ENCODE data around the gene LRRC3. TPM values are rescaled to one million over a fixed set of nuclear protein-coding genes. Genes with fewer than 3 reads are reported as not detected.

LRRC3 gene
- total RNA-seq, 1 experiment from 2014 or later: 0.48 TPM

- H2AFZ ChIP-seq: no peak overlapping the region
- no TSS peak for BruUV-seq (replicated peaks)
- H3K4me1 ChIP-seq (replicated peaks; ENCODE audit: insufficient read depth): no peaks in the 10 kb centered on the region
- no peak overlapping the region for H3K4me2 ChIP-seq
- intact Hi-C loops (cut with micrococcal nuclease; ENCODE audit: unreplicated experiment): no loop called here
- H3K4me3 ChIP-seq: no peak overlapping the region
- no peak for DNase-seq
- no peaks in the 10 kb centered on the region for H3K36me3 ChIP-seq (ENCODE audit: low read depth)
- CTCF ChIA-PET: no interaction called here
- peaks cover 79% of the 10 kb centered on the region for H3K27me3 ChIP-seq (ENCODE audit: insufficient read depth, low read depth)
- H3K9me2 ChIP-seq (ENCODE audit: insufficient read depth): no peaks in the 10 kb centered on the region
- no peak overlapping the region for H3K27ac ChIP-seq
- H3K79me2 ChIP-seq (ENCODE audit: low read depth): no peaks in the 10 kb centered on the region
- POLR2A ChIA-PET (ENCODE audit: unreplicated experiment): no interaction called here
- TF ChIP-seq CTCF (conservative IDR thresholded peaks at IDR 0.05) (no peak), EZH2 (IDR thresholded peaks at IDR 0.05; ENCODE audit: low read depth) (no peak)
- H4K20me1 ChIP-seq (ENCODE audit: insufficient read depth): no peaks in the 10 kb centered on the region
- H3F3A ChIP-seq (ENCODE audit: insufficient read depth, low read depth): no peaks in the 10 kb centered on the region
- H3K9me3 ChIP-seq (ENCODE audit: insufficient read depth, low read depth): no peaks in the 10 kb centered on the region
These were observed 48.6 kb downstream of the LRRC3 start for GRCh38 chr21:44503901-44504399.

GRCh38 chr21:44505673-44506278 is 50.5 kb downstream of the LRRC3 start:
- Histone ChIP-seq H3K27me3 (ENCODE audit: insufficient read depth, low read depth) (peaks cover 69% of the 10 kb centered on the region), H2AFZ (no peak overlapping the region), H3K27ac (no peak overlapping the region), H4K20me1 (ENCODE audit: insufficient read depth) (no peaks in the 10 kb centered on the region), H3K4me2 (no peak overlapping the region), H3K9me3 (ENCODE audit: insufficient read depth, low read depth) (no peaks in the 10 kb centered on the region), H3K4me1 (replicated peaks; ENCODE audit: insufficient read depth) (no peaks in the 10 kb centered on the region), H3F3A (ENCODE audit: insufficient read depth, low read depth) (no peaks in the 10 kb centered on the region), H3K36me3 (ENCODE audit: low read depth) (no peaks in the 10 kb centered on the region), H3K9me2 (ENCODE audit: insufficient read depth) (no peaks in the 10 kb centered on the region), H3K4me3 (no peak overlapping the region), H3K79me2 (ENCODE audit: low read depth) (no peaks in the 10 kb centered on the region)
- ChIA-PET POLR2A (ENCODE audit: unreplicated experiment) (no interaction called here), CTCF (no interaction called here)
- no peak for DNase-seq
- no TSS peak for BruUV-seq (replicated peaks)
- intact Hi-C loops (cut with micrococcal nuclease; ENCODE audit: unreplicated experiment): no loop called here
- TF ChIP-seq EZH2 (IDR thresholded peaks at IDR 0.05; ENCODE audit: low read depth) (no peak), CTCF (conservative IDR thresholded peaks at IDR 0.05) (no peak)

GRCh38 chr21:44506279-44507255 is 51.3 kb downstream of the LRRC3 start:
- H3K79me2 ChIP-seq (ENCODE audit: low read depth): no peaks in the 10 kb centered on the region
- H3K9me3 ChIP-seq (ENCODE audit: insufficient read depth, low read depth): no peaks in the 10 kb centered on the region
- no peak overlapping the region for H3K27ac ChIP-seq
- POLR2A ChIA-PET (ENCODE audit: unreplicated experiment): no interaction called here
- no TSS peak for BruUV-seq (replicated peaks)
- intact Hi-C loops (cut with micrococcal nuclease; ENCODE audit: unreplicated experiment): no loop called here
- no peaks in the 10 kb centered on the region for H3K9me2 ChIP-seq (ENCODE audit: insufficient read depth)
- peaks cover 68% of the 10 kb centered on the region for H3K27me3 ChIP-seq (ENCODE audit: insufficient read depth, low read depth)
- no peak overlapping the region for H2AFZ ChIP-seq
- H3K4me2 ChIP-seq: no peak overlapping the region
- no peaks in the 10 kb centered on the region for H3K4me1 ChIP-seq (replicated peaks; ENCODE audit: insufficient read depth)
- no peaks in the 10 kb centered on the region for H3K36me3 ChIP-seq (ENCODE audit: low read depth)
- H3F3A ChIP-seq (ENCODE audit: insufficient read depth, low read depth): no peaks in the 10 kb centered on the region
- no peak overlapping the region for H3K4me3 ChIP-seq
- no peaks in the 10 kb centered on the region for H4K20me1 ChIP-seq (ENCODE audit: insufficient read depth)
- no peak for DNase-seq
- TF ChIP-seq EZH2 (IDR thresholded peaks at IDR 0.05; ENCODE audit: low read depth) (no peak), CTCF (conservative IDR thresholded peaks at IDR 0.05) (no peak)
- CTCF ChIA-PET: no interaction called here
